Left forelimb (tissue), 1 donor: ENCODE measurements around the gene ANKRD33B.

Source experiments
- DNase-seq: peaks from one replicate; pipeline ENCODE4 v3.0.0-alpha.2; 2018; ENCODE audit warnings: low spot score

Gene ANKRD33B

DNA sequence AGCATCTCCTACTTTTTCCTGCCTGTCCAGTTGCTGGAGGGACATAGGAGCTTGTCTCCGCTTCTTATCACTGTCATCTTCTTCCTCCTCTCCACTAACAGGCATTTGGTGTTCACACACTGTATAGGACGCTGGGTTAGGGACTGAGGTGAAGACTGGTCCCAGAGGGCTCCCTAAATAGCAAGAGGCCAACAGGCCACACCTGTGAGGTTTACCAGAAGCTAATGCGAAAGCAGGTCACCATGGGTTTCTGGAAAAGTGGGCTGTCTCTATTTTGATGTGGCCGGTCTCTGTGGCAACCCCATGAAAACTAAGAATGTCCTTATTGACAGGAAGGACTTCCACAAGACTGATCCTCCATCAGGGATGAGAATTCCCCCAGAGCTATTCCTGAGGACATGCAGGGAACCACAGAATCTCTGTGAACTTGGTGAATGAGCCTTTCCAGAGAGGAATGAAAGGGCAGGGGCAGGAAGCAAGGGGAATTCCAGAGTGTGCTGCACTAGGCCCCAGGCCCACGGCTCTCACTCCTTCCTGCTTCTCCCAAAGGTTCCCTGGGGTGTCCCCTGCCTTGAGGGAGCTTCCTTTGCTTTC is 135.5 kb downstream of the ANKRD33B start:
- DNase-seq: no peak

DNA sequence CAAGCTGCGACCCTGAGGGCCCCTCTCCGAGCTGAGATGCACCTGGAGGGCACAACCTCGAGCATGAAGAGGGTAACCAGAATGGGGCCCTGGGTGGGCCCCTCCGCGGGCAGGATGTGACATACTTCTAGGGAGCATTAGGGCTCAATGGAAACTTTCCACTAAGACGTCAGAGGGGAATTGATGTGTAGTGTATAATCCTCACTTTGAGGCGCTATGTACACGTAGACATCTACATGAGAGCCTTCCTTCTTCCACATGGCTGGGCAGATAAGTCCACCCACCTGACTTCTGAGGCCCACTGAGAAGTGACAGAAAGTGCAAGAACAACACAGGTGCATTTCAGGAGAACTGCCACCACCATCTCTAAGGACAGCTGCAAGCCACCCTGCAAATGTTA is 136.1 kb downstream of the ANKRD33B start:
- no peak for DNase-seq

DNA sequence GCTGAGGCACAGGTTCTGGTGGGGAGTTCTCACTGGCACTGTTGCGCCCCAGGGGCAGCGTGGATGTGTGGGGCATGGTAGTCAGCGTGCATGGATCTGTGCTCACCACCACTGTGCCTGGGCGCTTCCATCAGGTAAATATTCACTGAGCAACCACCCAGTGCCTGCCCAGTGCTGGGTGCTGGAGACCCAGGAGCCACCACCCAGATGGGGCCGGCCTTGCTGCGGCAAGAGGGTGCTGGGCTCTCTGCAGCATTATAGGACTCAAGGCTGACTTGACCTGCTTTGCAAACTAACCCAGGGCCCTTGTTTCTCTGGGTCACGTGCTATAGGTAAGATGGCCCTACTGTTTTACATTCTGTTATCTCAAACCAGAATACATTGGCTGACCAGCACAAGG is 136.6 kb downstream of the ANKRD33B start:
- no peak for DNase-seq

DNA sequence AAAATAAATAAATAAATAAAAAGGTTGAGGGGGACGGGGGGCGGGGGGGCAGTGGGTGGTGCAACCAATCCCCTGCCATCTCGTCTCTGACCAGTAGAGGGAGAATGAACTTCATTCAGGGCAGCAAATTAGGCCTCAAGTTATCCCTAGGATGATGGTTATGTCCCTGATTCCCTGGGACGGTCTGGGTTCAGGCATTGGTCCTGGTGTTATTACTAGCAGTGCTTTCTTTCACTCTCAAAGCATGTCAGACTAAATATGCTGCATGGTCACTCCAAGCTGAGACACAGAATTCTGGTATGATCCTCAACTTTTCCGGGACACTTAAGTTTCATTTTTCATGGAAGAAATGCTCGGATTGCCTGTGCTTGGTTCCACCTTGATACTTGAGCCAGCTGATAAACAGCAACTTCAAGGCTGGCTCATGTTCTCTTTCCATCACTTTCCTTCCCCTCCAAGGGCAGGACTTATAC is 137.7 kb downstream of the ANKRD33B start:
- DNase-seq: no peak

DNA sequence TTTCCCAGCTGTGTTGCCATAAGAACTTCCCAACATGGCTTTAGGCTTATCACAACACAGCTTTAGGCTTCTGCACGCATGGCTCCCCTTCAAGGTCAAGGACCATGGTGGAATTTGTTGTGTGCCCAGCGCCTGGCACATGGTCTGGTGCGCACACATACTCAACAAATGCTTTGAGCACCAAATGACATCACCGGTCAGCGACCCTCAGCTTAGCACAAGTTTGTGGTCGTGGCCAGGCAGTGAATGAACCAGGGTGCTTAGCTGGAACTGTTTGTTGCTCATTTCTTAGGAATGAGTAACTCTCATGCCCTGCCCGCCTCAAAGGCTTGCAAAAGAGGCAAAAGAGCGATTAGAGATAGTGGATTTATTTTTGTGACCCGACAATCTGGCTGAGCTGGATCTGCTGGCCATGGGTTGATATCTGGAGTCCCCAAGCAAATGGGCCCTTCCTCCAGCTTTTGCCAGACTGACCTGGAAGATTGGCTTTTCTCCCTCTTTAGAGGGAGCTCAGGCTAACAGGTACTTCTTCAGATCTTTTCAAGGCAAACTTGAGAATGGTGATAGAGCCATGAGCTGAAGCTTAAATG is 138.3 kb downstream of the ANKRD33B start:
- no peak for DNase-seq

DNA sequence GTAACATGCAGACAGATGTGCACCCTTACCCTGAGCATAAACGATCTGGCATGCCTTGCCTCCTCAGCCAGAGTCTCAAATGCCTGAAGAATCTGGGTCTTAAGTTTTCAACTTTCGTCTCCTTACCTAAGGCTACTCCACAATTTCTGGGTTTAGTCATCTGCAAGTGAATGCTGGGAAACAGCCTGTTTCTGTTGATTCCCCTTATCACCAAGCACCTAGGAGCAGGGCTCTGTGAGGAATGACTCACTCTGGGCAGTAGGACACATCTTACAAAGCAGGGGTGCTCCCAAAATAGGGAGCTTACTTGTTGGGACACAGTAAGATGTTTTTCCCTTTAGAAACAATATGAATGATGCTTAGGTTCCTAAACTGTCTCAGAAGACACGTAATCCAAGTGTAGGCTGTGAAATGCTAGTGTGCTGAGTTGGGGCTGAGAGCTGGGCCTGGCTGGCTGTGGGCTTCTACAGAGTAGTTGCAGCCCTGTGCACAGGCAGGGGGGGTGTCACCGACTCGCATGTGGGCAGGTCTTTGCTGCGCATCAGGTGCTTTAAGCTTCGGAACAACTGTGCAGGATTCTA is 139.1 kb downstream of the ANKRD33B start:
- DNase-seq: no peak

DNA sequence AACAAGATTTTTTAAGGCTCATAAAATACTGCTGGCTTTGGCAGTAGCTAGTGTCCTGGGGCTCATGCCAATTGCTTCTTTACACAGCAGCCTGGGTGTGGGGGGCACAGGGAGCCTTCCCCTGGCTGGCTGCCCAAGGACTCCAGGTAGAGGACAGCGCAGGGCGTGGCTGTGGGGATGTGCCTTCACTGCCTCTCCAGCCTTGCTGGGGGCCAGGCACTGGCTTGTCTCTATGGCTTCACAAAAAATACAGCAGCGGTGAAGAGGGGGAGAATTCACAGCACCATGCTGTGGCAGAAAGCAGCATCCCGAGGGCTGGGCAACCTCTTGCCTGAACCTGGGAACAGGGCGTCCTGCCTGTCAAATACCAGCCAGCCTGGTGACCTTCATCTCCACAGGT is 139.8 kb downstream of the ANKRD33B start:
- DNase-seq: no peak

DNA sequence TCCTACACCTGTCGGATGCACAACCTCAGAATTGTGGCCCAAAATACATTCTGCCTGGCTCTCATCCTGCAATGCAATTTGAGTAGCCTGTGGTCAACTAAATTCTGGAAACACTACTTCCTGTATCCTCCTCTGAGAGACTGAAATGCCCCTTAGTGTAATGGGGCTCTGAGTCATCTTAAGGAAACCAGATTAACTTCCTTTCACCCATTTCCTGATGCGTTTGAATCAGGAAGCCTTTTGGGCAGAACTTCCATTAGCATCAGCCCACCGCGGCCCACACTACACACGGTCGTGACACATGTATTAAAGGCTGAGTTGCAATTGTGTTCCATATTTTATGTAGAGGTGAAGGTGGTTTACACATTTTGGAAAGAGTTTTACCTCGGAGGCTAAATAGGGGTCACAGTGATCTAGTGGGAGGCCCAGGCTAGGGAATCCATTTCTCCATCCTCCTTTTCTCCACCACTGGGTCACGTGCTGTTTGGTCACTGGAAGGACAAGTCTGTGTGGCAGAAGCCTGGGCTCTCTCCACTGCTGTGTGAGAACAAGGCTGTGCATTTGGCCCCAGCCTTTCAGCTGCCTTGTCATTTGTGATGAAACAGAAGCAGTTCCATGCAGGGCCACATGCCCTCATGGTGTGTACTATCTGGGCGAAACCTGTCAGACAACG is 141.2 kb downstream of the ANKRD33B start:
- DNase-seq: no peak

DNA sequence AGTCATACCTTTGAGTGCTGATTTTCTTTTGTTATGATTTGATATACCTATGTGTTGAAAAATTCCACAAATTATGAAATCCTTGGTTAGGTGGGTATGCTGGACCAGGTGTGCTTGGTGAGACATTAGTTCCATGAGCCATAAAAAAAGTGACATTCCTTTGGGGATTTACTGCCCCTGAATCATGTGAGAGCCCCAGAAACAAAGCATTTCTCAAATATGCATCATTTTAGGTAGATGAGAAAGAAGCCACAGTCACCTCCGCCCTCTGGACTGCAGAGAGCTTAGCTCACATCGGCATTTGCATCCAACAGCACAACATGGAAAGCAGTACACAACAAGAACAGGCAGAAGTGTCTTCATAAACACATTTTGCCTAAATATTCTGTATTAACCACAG is 141.9 kb downstream of the ANKRD33B start:
- DNase-seq: no peak

DNA sequence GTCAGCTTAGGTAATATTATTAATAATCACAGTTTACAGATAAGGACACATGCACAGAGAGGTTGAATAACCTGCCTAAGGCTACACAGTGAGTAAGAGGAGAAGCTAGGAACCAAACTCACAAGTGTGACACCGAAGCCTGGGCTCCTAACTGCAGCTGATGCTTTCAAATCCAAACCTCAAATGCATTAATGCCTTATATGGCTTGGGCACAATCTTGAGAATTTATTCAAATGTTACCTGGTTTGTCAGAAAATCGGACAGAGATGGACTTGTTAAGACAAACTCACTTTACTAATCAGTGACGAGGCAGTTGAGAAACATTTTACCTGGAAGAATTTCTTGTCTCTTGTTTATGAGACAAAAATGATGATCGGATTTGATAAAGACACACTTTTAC is 142.5 kb downstream of the ANKRD33B start:
- DNase-seq: no peak
